ENCODE measurements around the gene CCDC137.

The CCDC137 gene

GRCh38 chr17:81717766-81718089, 51.2 kb downstream of the CCDC137 start:
- no peak for DNase-seq

DNA sequence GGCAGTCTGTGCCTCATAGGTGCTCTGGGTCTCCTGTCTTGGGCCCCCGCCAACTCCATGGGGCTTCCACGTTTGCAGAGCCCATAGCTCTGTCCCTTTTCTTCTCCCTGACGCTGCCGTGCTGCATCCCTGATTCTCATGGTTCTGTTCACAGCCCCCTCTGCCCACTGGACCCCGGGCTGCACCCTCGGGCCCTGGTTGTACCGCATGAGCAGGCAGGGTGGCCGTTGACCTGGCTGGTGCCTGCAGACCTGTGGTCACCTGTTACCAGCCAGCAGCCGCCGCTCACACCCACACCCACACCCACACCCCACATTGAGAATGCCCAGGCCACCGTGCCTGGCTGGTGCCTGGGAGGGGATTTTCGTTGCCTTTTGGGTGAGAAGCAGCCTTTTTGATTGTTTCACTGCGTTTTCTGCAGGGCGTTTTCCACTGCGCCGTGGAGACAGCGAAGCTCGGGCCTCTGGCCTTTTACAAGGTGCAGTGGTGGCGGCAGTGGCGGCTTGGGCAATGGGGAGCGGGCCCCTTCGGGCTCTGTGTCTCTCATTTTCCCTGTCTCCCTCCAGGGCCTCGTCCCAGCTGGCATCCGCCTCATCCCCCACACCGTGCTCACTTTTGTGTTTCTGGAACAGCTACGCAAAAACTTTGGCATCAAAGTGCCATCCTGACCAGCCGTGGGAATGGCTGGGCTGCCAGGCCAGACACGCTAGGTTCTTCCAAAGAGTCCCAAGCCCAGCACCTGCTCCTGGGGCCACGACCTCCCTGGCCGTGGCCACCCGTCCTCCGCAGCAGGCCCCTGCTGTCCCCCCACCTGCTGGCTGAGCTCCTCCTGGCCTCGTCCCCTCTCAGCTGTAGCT, 53.1 kb downstream of the CCDC137 start:
- DNase-seq, result no peak

- no peak for DNase-seq
These were observed 53.9 kb downstream of the CCDC137 start for GRCh38 chr17:81720267-81721071.

GRCh38 chr17:81722184-81723120, 55.9 kb downstream of the CCDC137 start:
- no peak for DNase-seq

Data from activated gamma-delta T cell treated with Interleukin-2 at 50 U/mL for 16 hours (primary cell).